ENCODE measurements around the gene UQCRH.

The UQCRH gene

DNA sequence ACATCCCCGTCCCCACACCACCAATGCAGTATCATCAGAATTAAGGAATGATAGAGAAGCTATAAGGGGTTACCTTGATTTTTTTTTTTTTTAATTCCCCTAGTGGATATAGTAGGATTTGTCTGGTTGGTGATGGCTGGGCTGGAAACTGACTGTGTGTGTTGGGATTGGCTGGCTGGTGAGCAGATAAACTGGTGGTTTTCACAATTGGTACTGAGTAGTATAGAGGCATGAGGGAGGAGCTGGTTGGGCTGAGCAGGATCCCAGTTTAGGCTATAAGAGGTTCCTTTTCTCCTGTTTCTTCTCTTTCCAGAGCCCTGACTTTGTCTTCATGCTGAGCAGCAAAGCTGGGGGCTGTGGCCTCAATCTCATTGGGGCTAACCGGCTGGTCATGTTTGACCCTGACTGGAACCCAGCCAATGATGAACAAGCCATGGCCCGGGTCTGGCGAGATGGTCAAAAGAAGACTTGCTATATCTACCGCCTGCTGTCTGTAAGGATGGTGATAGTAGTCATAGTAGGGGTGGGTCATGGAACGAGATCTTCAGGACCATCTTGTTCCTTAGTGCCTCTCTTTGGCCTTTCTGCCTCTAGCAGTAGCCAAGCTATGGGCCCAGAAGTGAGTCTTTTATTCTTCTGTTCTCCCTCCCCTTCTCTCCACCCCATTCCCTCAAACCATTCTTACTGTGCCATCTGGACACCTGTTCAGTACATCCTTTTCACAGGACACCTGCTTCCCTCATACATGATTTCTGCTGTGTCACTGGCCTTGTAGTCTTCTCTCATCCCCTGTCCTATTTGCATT, 29.1 kb upstream of the UQCRH start:
- TF ChIP-seq, protein P1, sequence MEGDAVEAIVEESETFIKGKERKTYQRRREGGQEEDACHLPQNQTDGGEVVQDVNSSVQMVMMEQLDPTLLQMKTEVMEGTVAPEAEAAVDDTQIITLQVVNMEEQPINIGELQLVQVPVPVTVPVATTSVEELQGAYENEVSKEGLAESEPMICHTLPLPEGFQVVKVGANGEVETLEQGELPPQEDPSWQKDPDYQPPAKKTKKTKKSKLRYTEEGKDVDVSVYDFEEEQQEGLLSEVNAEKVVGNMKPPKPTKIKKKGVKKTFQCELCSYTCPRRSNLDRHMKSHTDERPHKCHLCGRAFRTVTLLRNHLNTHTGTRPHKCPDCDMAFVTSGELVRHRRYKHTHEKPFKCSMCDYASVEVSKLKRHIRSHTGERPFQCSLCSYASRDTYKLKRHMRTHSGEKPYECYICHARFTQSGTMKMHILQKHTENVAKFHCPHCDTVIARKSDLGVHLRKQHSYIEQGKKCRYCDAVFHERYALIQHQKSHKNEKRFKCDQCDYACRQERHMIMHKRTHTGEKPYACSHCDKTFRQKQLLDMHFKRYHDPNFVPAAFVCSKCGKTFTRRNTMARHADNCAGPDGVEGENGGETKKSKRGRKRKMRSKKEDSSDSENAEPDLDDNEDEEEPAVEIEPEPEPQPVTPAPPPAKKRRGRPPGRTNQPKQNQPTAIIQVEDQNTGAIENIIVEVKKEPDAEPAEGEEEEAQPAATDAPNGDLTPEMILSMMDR (IDR thresholded peaks at IDR 0.05; ENCODE audit: low read length, missing control alignments) = no peak
- no peak overlapping the region for H3K4me3 ChIP-seq (replicated peaks; ENCODE audit: low read depth, low read length)
- no peak for DNase-seq (ENCODE audit: low read depth)

DNA sequence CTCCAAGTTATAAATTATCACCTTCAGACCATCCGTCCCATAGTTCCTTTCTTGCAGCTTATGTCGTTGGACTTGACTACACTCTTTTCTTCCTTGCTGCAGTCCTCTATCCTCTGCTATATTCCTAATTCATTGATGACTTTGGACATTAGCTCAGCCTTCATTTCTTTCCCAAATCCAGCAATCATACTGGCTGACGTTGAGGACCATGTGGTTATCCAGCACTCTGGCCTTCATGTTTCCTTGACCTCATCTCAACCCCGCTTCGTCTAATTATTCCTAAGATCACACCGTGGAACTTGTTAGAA, 28.5 kb upstream of the UQCRH start:
- TF ChIP-seq, protein P1 (IDR thresholded peaks at IDR 0.05; ENCODE audit: low read length, missing control alignments) = no peak
- H3K4me3 ChIP-seq (replicated peaks; ENCODE audit: low read depth, low read length) = no peak overlapping the region
- DNase-seq (ENCODE audit: low read depth) = no peak

DNA sequence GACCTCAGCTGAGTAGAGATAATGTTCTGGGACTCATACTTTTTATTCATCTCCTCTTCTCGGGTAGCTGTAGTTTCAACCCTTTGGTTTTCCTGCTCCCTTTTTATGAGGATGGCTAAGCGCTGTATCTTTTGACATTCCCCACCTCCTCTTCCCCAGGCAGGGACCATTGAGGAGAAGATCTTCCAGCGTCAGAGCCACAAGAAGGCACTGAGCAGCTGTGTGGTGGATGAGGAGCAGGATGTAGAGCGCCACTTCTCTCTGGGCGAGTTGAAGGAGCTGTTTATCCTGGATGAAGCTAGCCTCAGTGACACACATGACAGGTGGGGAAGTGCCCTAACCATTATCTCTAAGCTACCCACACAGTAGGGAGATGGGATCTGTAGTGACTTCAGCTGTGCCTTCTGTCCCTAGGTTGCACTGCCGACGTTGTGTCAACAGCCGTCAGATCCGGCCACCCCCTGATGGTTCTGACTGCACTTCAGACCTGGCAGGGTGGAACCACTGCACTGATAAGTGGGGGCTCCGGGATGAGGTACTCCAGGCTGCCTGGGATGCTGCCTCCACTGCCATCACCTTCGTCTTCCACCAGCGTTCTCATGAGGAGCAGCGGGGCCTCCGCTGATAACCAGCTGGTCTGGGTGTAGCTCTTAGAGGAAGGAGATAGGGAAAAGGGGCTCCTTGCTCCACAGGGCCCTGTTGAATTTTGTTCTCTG, 25.7 kb upstream of the UQCRH start:
- no peak for DNase-seq (ENCODE audit: low read depth)
- TF ChIP-seq, protein P1 (IDR thresholded peaks at IDR 0.05; ENCODE audit: low read length, missing control alignments) = no peak

DNA sequence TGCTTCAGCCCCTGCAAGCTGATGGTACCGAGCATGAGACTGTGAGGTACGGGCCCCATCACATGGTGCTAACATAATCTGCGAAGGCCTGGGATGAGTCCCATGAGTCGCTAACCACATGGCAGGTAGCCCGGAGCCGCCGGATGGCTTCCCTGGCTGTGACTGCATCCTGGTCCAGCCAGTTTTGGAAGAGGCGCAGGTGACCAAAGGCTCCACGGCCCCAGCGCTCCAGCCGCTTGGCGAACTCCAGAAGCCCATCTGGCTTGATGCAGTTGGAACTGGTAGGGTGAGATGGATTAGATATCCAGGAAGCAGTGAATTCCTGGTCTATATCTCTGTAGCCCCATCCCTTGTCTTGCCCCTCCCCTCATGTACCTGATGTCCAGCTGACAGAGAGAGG, 24.7 kb upstream of the UQCRH start:
- TF ChIP-seq, protein P1 (IDR thresholded peaks at IDR 0.05; ENCODE audit: low read length, missing control alignments) = no peak
- H3K4me3 ChIP-seq (replicated peaks; ENCODE audit: low read depth, low read length) = no peak overlapping the region
- no peak for DNase-seq (ENCODE audit: low read depth)

More for the DNA sequence above, 25.7 kb upstream of the UQCRH start:
- H3K4me3 ChIP-seq (replicated peaks; ENCODE audit: low read depth, low read length) = no peak overlapping the region

DNA sequence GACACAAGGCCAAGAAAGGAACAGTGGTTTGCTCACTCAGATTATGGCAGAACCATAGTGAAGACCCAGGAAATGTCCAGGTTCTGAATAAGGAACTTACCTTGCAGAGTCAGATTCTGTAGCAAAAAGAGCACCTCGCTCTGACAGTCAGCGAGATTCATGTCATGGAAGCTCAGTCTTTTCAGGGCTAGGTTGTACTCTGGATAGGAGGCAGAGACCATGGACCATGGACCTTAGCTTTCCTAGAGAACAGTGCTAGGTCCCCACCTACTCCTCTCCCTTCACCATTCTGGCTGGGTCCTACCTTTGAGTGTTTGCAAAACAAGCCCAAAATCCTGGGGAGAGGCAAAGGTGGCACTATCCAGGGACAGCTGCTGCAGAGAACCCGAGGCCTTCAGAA, 23.4 kb upstream of the UQCRH start:
- no peak overlapping the region for H3K4me3 ChIP-seq (replicated peaks; ENCODE audit: low read depth, low read length)
- DNase-seq (ENCODE audit: low read depth) = no peak
- TF ChIP-seq, protein P1 (IDR thresholded peaks at IDR 0.05; ENCODE audit: low read length, missing control alignments) = no peak

DNA sequence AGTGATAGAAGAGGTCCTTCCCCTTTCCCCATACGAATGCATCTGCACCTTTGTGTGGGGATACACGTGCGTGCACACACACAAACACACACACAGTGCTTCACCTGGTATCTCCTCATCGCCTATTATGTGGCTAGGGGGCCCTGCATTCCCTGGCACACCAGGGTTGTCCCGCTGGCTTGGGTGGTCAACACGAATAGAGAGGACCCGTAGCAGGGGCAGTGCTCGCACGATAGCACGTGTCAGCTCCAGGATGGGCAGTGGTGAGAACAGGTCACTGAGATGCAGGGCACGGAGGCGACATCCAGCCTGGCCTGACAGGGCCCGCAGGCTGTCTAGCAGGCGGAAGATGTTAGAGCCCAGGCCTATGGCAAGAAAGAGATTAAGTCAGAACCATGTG, 22.5 kb upstream of the UQCRH start:
- H3K4me3 ChIP-seq (replicated peaks; ENCODE audit: low read depth, low read length) = no peak overlapping the region
- TF ChIP-seq, protein P1 (IDR thresholded peaks at IDR 0.05; ENCODE audit: low read length, missing control alignments) = no peak
- no peak for DNase-seq (ENCODE audit: low read depth)
